Psoas muscle (tissue), 8 donors: ENCODE measurements around the gene RBM19. TPM values are rescaled to one million over a fixed set of nuclear protein-coding genes. Genes with fewer than 3 reads are reported as not detected.

Experiments
- ATAC-seq, 4 donors: fragments of 200-7000 bp; cut with Tn5 transposase; one replicate each; pipeline ENCODE4 v1.9.1; 2020; ENCODE audit warnings: moderate library complexity in 3 of 4, mild to moderate bottlenecking in 2 of 4
- DNase-seq, 2 donors: peaks; one replicate each; pipeline ENCODE4 v3.0.0-alpha.2; 2020
- H3K27ac ChIP-seq: fragments of 200-600 bp; one replicate; pipeline ENCODE4 v1.8.0; 2022
- H3K27me3 ChIP-seq, 3 donors: fragments of 200-600 bp in 1 of 3; one replicate each; pipeline versions ENCODE4 v1.6.1 to v1.8.0; 2013 to 2022; ENCODE audit warnings: low read length in 2 of 3, mild to moderate bottlenecking in 2 of 3, moderate library complexity in 1 of 3; ENCODE audit not compliant: insufficient read depth in 3 of 3
- H3K36me3 ChIP-seq, 2 donors: fragments of 200-600 bp in 1 of 2; one replicate each; pipeline versions ENCODE4 v1.6.1 to v1.8.0; 2013 to 2022; ENCODE audit warnings: low read depth in 1 of 2, mild to moderate bottlenecking in 1 of 2, moderate library complexity in 1 of 2; ENCODE audit not compliant: insufficient read depth in 1 of 2
- H3K4me1 ChIP-seq: fragments of 200-600 bp; one replicate; pipeline ENCODE4 v1.8.0; 2022
- H3K4me3 ChIP-seq: fragments of 200-600 bp; one replicate; pipeline ENCODE4 v1.8.0; 2022; ENCODE audit warnings: mild to moderate bottlenecking
- H3K9me3 ChIP-seq: fragments of 200-600 bp; one replicate; pipeline ENCODE4 v1.8.0; 2022
- WGBS, 3 donors: extraction: QIAGEN DNeasy Blood & Tissue Kit; methylation state at CpG; one replicate each; pipeline versions ENCODE4 v1.1.6 to v1.1.7; 2013; 5-methylcytosine and 5-hydroxymethylcytosine counted together
- intact Hi-C, 2 donors: fragments of 100-400 bp; cut with DNase I; formaldehyde crosslinking; loops; one replicate each; pipeline versions ENCODE4 v1.11.0 to v1.14.2; 2022
- long read RNA-seq, 2 donors: library from polyadenylated mRNA; unstranded; transcript quantifications; one replicate each; pipeline ENCODE4 v2.0.0, GENCODE V29; 2021
- polyA plus RNA-seq, 3 donors: library from polyadenylated mRNA; stranded (reverse); fragments of 200-250 nt; gene quantifications; one replicate each; pipeline ENCODE4 v1.2.3, GENCODE V29; 2013
- total RNA-seq, 4 donors: library from RNA; stranded (reverse); fragmentation: NEBNext Ultra II Directional in 2 of 4; extraction: Animal tissue kit (Norgen Biotek cat#: 25700) in 2 of 4; gene quantifications; one replicate each; pipeline versions ENCODE4 v1.2.1 to v1.2.4, GENCODE V29; 2021 to 2023
- TF ChIP-seq, protein P1 (sequence below): fragments of 200-600 bp; IDR thresholded peaks from one replicate; pipeline ENCODE4 v1.8.0; 2022; ENCODE audit warnings: antibody characterized with exemption
- donor health status: healthy with polysubstance abuse.
- donor health status: DM: no; HTN: no; CAD: no; lungs with moderate emphysema.
- donor health status: Bipolar disorder and iron deficiency.
- donor health status: healthy.
- donor health status: DM: yes; HTN: yes; CAD: no.
- donor health status: DM: no; HTN: no; CAD: no.
- donor health status: DM: no; HTN: no; CAD: no.
- donor health status: DM: yes; HTN: yes; CAD: no.

RBM19 gene, protein sequence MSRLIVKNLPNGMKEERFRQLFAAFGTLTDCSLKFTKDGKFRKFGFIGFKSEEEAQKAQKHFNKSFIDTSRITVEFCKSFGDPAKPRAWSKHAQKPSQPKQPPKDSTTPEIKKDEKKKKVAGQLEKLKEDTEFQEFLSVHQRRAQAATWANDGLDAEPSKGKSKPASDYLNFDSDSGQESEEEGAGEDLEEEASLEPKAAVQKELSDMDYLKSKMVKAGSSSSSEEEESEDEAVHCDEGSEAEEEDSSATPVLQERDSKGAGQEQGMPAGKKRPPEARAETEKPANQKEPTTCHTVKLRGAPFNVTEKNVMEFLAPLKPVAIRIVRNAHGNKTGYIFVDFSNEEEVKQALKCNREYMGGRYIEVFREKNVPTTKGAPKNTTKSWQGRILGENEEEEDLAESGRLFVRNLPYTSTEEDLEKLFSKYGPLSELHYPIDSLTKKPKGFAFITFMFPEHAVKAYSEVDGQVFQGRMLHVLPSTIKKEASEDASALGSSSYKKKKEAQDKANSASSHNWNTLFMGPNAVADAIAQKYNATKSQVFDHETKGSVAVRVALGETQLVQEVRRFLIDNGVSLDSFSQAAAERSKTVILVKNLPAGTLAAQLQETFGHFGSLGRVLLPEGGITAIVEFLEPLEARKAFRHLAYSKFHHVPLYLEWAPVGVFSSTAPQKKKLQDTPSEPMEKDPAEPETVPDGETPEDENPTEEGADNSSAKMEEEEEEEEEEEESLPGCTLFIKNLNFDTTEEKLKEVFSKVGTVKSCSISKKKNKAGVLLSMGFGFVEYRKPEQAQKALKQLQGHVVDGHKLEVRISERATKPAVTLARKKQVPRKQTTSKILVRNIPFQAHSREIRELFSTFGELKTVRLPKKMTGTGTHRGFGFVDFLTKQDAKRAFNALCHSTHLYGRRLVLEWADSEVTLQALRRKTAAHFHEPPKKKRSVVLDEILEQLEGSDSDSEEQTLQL
- 10 to 100 TPM; 16.0 to 28.6 (median 21.5) TPM for total RNA-seq
- 10 to 100 TPM; 14.2 to 59.4 (median 30.9) TPM for polyA plus RNA-seq
- long read RNA-seq, donor 1, full-length matches to known transcripts = 20 of 46 reads
- long read RNA-seq, donor 1, partial matches to known transcripts = 6 of 46 reads
- long read RNA-seq, donor 1, other reads (novel, unspliced or antisense) = 20 of 46 reads
- long read RNA-seq, donor 2, full-length matches to known transcripts = 49 of 100 reads
- long read RNA-seq, donor 2, partial matches to known transcripts = 18 of 100 reads
- long read RNA-seq, donor 2, other reads (novel, unspliced or antisense) = 33 of 100 reads

DNA sequence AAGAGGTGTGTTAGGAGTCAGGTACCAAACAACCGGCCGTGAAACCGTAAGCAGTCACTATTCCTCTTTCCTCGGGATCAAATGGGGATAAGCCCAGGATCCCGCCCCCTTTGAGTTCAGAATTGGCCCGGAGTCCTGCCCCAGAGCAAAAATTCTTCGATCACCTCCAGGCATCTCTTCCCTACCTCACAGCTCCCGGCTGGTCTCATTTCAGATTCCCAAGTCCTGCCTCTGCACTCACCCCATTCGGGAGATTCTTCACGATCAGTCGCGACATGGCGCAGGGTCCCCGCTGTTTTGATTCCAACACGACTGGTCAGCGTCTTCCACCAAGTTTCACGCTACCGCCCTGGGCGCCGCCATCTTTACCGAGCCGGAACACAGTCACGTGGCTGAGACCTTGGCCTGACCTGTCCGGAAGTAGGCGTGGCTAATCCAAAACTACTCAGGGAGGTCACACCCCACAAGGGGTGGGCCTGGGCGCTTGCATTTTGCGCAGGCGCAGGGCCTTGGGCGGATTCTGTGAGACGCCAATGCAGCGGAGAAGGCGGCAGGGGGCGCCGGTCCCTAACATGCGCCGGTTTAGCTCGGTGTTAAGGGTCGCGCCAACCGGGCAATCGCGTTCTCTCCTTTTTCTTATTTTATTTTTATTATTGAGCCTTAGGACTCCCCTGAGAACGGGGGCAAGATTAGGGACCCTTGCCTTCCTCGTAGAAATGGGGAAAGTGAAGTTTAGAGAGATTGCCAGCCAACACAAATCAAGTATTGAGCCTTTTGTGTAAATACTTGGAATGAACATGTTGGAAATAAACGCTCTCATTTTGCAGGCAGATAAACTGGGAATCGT is at the start of gene RBM19:
Gene RBM19, minus strand, starts transcription at position 375 of the 847 bp plus-strand sequence. Its CDS starts 98 bp downstream, at position 277.
- peak within 1 kb of the TSS; percentile 92 for H3K4me3 ChIP-seq
- H3K4me1 ChIP-seq = peaks cover 8% of the 10 kb centered on the region
- ATAC-seq = peak; percentile 100
- TF ChIP-seq, protein P1, sequence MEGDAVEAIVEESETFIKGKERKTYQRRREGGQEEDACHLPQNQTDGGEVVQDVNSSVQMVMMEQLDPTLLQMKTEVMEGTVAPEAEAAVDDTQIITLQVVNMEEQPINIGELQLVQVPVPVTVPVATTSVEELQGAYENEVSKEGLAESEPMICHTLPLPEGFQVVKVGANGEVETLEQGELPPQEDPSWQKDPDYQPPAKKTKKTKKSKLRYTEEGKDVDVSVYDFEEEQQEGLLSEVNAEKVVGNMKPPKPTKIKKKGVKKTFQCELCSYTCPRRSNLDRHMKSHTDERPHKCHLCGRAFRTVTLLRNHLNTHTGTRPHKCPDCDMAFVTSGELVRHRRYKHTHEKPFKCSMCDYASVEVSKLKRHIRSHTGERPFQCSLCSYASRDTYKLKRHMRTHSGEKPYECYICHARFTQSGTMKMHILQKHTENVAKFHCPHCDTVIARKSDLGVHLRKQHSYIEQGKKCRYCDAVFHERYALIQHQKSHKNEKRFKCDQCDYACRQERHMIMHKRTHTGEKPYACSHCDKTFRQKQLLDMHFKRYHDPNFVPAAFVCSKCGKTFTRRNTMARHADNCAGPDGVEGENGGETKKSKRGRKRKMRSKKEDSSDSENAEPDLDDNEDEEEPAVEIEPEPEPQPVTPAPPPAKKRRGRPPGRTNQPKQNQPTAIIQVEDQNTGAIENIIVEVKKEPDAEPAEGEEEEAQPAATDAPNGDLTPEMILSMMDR = peak; percentile 93
- intact Hi-C loops = loop anchor here (2.0 to 5.0 kb wide), 2 partner anchors 541 to 543 kb away; no protein-coding TSS in a partner anchor
- H3K27ac ChIP-seq = peak within 1 kb of the TSS; percentile 69
- no peaks in the 10 kb centered on the region for H3K9me3 ChIP-seq
- peaks cover 0 to 19% of the 10 kb centered on the region in 2 donors for H3K36me3 ChIP-seq
- 0% methylated on average over 46 of the region's 46 CpGs for WGBS, 3 donors
- no peaks in the 10 kb centered on the region for H3K27me3 ChIP-seq
- peak; percentile 96 to 99 for DNase-seq

DNA sequence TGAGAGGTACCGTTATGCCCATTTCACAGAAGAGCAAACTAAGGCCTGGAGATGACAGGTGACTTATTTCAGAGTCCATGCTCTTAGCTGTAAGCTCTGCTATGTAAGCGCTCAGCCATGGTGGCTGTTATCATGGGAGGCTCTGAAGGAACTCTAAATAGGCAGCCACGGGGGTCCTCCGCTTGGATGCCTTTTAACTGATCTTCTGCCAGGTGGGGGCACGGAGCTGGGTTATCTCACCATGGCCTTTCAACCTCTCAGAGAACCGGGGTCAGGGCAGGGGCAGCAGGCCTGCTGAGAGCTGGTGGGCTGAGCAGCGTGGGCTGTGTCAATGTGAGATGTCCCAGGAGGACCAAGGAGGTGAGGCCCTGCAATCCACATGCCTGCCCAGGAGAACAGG is 49.7 kb upstream of the RBM19 start:
- intact Hi-C loops = no loop called here
- ATAC-seq = no peak
- WGBS, 3 donors = 36 to 41% (median 38%) methylated on average over 7 of the region's 7 CpGs

DNA sequence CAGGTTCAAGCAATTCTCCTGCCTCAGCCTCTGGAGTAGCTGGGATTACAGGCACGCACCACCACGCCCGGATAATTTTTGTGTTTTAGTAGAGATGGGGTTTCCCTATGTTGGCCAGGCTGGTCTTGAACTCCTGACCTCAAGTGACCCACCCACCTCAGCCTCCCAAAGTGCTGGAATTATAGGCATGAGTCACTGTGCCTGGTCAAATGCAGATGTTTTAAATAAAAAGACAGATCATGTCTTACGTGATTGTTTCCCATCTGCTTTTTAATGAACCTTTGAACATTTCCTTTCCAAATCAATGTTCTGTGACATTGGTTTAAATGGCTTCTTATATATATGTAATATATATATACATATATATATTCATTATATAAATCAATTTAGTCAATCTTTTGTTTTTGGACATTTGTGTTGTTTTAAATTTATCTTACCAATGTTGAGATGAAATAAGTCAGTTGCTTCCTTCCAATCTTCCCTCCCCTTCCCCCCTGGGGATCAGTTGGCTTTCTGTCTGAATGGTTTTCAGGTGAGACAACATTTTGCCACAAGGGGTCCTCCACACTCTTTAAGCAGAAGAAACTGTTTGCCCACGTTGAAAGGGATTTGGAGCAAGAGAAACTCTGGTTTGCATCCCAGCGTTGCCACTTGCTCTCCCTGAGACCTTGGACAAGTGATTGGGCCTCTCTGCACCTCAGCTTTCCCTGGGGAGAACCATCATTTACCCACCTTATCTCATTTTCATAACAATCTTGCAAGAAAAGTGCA is 47.6 kb upstream of the RBM19 start:
- Histone ChIP-seq H3K4me3 (no peak overlapping the region), H3K36me3 (no peaks in the 10 kb centered on the region), H3K9me3 (no peaks in the 10 kb centered on the region), H3K27ac (no peak overlapping the region), H3K27me3 (peaks cover 0 to 24% (median 3%) of the 10 kb centered on the region in 3 donors), H3K4me1 (no peaks in the 10 kb centered on the region)
- DNase-seq = no peak
- TF ChIP-seq, protein P1 = no peak
- WGBS, 3 donors = 34 to 49% (median 35%) methylated on average over 6 of the region's 6 CpGs
- no peak for ATAC-seq
- intact Hi-C loops = no loop called here

More for the DNA sequence above, 49.7 kb upstream of the RBM19 start:
- Histone ChIP-seq H3K27me3 (peaks cover 0 to 8% (median 3%) of the 10 kb centered on the region in 3 donors), H3K4me3 (no peak overlapping the region), H3K4me1 (no peaks in the 10 kb centered on the region), H3K36me3 (no peaks in the 10 kb centered on the region), H3K9me3 (no peaks in the 10 kb centered on the region), H3K27ac (no peak overlapping the region)
- no peak for DNase-seq
- TF ChIP-seq, protein P1 = no peak
